ENCODE results near the gene DAAM1.

The DAAM1 gene

GRCh38 chr14:59221568-59221967 is 33.1 kb downstream of the DAAM1 start:
- no peak for DNase-seq (ENCODE audit: low spot score)

GRCh38 chr14:59224341-59224740 is 35.9 kb downstream of the DAAM1 start:
- DNase-seq (ENCODE audit: low spot score), result no peak

GRCh38 chr14:59225281-59225680 is 36.8 kb downstream of the DAAM1 start:
- no peak for DNase-seq (ENCODE audit: low spot score)

GRCh38 chr14:59228421-59228820 is 40.0 kb downstream of the DAAM1 start:
- DNase-seq (ENCODE audit: low spot score), result peak; percentile 16

- DNase-seq (ENCODE audit: low spot score), result no peak
Observed at GRCh38 chr14:59229653-59230406, 41.4 kb downstream of the DAAM1 start.

- no peak for DNase-seq (ENCODE audit: low spot score)
Observed at GRCh38 chr14:59236195-59236594, 47.7 kb downstream of the DAAM1 start.

- DNase-seq (ENCODE audit: low spot score), result no peak
Observed at GRCh38 chr14:59238216-59238615, 49.7 kb downstream of the DAAM1 start.

GRCh38 chr14:59239022-59239421 is 50.6 kb downstream of the DAAM1 start:
- DNase-seq (ENCODE audit: low spot score), result no peak

GRCh38 chr14:59240356-59240755 is 51.9 kb downstream of the DAAM1 start:
- no peak for DNase-seq (ENCODE audit: low spot score)

GRCh38 chr14:59241121-59241520 is 52.7 kb downstream of the DAAM1 start:
- no peak for DNase-seq (ENCODE audit: low spot score)

GRCh38 chr14:59243174-59243573 is 54.7 kb downstream of the DAAM1 start:
- DNase-seq (ENCODE audit: low spot score), result no peak

GRCh38 chr14:59244581-59244980 is 56.1 kb downstream of the DAAM1 start:
- no peak for DNase-seq (ENCODE audit: low spot score)

GRCh38 chr14:59245809-59246295 is 57.4 kb downstream of the DAAM1 start:
- DNase-seq (ENCODE audit: low spot score), result no peak

GRCh38 chr14:59246566-59246965 is 58.1 kb downstream of the DAAM1 start:
- no peak for DNase-seq (ENCODE audit: low spot score)

GRCh38 chr14:59247801-59248584 is 59.5 kb downstream of the DAAM1 start:
- no peak for DNase-seq (ENCODE audit: low spot score)

- DNase-seq (ENCODE audit: low spot score), result no peak
Observed at GRCh38 chr14:59249029-59249428, 60.6 kb downstream of the DAAM1 start.

GRCh38 chr14:59251811-59252771 is 63.6 kb downstream of the DAAM1 start:
- no peak for DNase-seq (ENCODE audit: low spot score)

GRCh38 chr14:59252772-59253500 is 64.5 kb downstream of the DAAM1 start:
- DNase-seq (ENCODE audit: low spot score), result no peak

- no peak for DNase-seq (ENCODE audit: low spot score)
Observed at GRCh38 chr14:59253527-59253926, 65.1 kb downstream of the DAAM1 start.

- peak; percentile 57 for DNase-seq (ENCODE audit: low spot score)
Observed at GRCh38 chr14:59254146-59254910, 65.9 kb downstream of the DAAM1 start.

Measured in putamen (tissue), 1 donor.